HFF-Myc (cell line): ENCODE measurements around the gene VWF.
"Not testable (repeated sequence)": the region's sequence is repeated elsewhere in the genome, so short reads cannot be mapped to it uniquely, and the experiment has no call there.

Experiments used
- DNase-seq: peaks from one replicate; pipeline ENCODE4 v3.0.0-alpha.2; 2011; ENCODE audit warnings: low read depth; ENCODE audit errors: extremely low read depth
- H3K4me3 ChIP-seq: replicated peaks from 2 replicates; pipeline ENCODE4 v1.5.1; 2011; ENCODE audit warnings: low read depth, mild to moderate bottlenecking, control low read depth, low read length
- CTCF ChIP-seq: IDR thresholded peaks from 2 replicates; pipeline ENCODE4 v1.5.1; 2012; ENCODE audit warnings: mild to moderate bottlenecking, low read depth, low read length, control low read depth; ENCODE audit errors: missing control alignments

Gene VWF

GRCh38 chr12:6143303-6143675, 18.8 kb upstream of the VWF start:
- H3K4me3 ChIP-seq = no peak overlapping the region
- TF ChIP-seq CTCF = no peak

GRCh38 chr12:6142368-6143302, 18.2 kb upstream of the VWF start:
- DNase-seq, H3K4me3 ChIP-seq: not testable (repeated sequence)

More at GRCh38 chr12:6143303-6143675, 18.8 kb upstream of the VWF start:
- no peak for DNase-seq

- H3K4me3 ChIP-seq, DNase-seq: not testable (repeated sequence)
These were observed 17.4 kb upstream of the VWF start for GRCh38 chr12:6141731-6142367.

- TF ChIP-seq CTCF = no peak
- no peak for DNase-seq
- no peak overlapping the region for H3K4me3 ChIP-seq
These were observed 16.4 kb upstream of the VWF start for GRCh38 chr12:6140651-6141447.

GRCh38 chr12:6135071-6135470, 10.6 kb upstream of the VWF start:
- no peak for TF ChIP-seq CTCF
- no peak for DNase-seq

GRCh38 chr12:6133642-6134041, 9.2 kb upstream of the VWF start:
- no peak for DNase-seq
- no peak for TF ChIP-seq CTCF
- H3K4me3 ChIP-seq = no peak overlapping the region

More at GRCh38 chr12:6135071-6135470, 10.6 kb upstream of the VWF start:
- H3K4me3 ChIP-seq = no peak overlapping the region

- no peak overlapping the region for H3K4me3 ChIP-seq
- no peak for DNase-seq
- no peak for TF ChIP-seq CTCF
These were observed 8.0 kb upstream of the VWF start for GRCh38 chr12:6132496-6132895.
